ENCODE results near the gene ATP11B.

The ATP11B gene

GRCh38 chr3:182808041-182808770 lies 14.9 kb downstream of the ATP11B start:
- CTCF ChIA-PET: no interaction called here
- no peak for DNase-seq (ENCODE audit: extremely low spot score)
- POLR2A ChIA-PET: no interaction called here
- no peak for TF ChIP-seq SUZ12 (IDR thresholded peaks at IDR 0.05)
- no peak for TF ChIP-seq FOXK2 (IDR thresholded peaks at IDR 0.05)
- TF ChIP-seq NFRKB (IDR thresholded peaks at IDR 0.05): no peak
- no peak for TF ChIP-seq HDGF (IDR thresholded peaks at IDR 0.05; ENCODE audit: borderline replicate concordance)
- TF ChIP-seq TARDBP (IDR thresholded peaks at IDR 0.05): no peak
- no peak for TF ChIP-seq ELF4 (IDR thresholded peaks at IDR 0.05)
- no peak for TF ChIP-seq SP1 (IDR thresholded peaks at IDR 0.05)
- no peak for TF ChIP-seq PKNOX1 (IDR thresholded peaks at IDR 0.05)
- no peak for TF ChIP-seq CTBP1 (IDR thresholded peaks at IDR 0.05; ENCODE audit: borderline replicate concordance)
- no peak for TF ChIP-seq FOXM1 (IDR thresholded peaks at IDR 0.05; ENCODE audit: borderline replicate concordance)
- no peak for TF ChIP-seq ZNF384 (IDR thresholded peaks at IDR 0.05)
- TF ChIP-seq L3MBTL2 (conservative IDR thresholded peaks at IDR 0.05): no peak
- TF ChIP-seq BHLHE40 (IDR thresholded peaks at IDR 0.05; ENCODE audit: borderline replicate concordance): no peak
- TF ChIP-seq LEF1 (IDR thresholded peaks at IDR 0.05; ENCODE audit: borderline replicate concordance): no peak
- no peak for TF ChIP-seq FOXA1 (IDR thresholded peaks at IDR 0.05)
- no peak for TF ChIP-seq ARNT (IDR thresholded peaks at IDR 0.05)

GRCh38 chr3:182809531-182809930 lies 16.2 kb downstream of the ATP11B start:
- ChIA-PET CTCF (no interaction called here), POLR2A (no interaction called here)
- TF ChIP-seq PKNOX1 (IDR thresholded peaks at IDR 0.05) (no peak), ARNT (IDR thresholded peaks at IDR 0.05) (no peak), NFRKB (IDR thresholded peaks at IDR 0.05) (no peak)
- no peak for DNase-seq (ENCODE audit: extremely low spot score)

GRCh38 chr3:182810574-182811268 lies 17.4 kb downstream of the ATP11B start:
- no peak for TF ChIP-seq LEF1 (IDR thresholded peaks at IDR 0.05; ENCODE audit: borderline replicate concordance)
- TF ChIP-seq ELF4 (IDR thresholded peaks at IDR 0.05): no peak
- no peak for TF ChIP-seq FOXK2 (IDR thresholded peaks at IDR 0.05)
- no peak for TF ChIP-seq PKNOX1 (IDR thresholded peaks at IDR 0.05)
- no peak for TF ChIP-seq TARDBP (IDR thresholded peaks at IDR 0.05)
- no peak for TF ChIP-seq ARNT (IDR thresholded peaks at IDR 0.05)
- no peak for TF ChIP-seq L3MBTL2 (conservative IDR thresholded peaks at IDR 0.05)
- TF ChIP-seq SUZ12 (IDR thresholded peaks at IDR 0.05): no peak
- TF ChIP-seq ZNF384 (IDR thresholded peaks at IDR 0.05): no peak
- TF ChIP-seq FOXM1 (IDR thresholded peaks at IDR 0.05; ENCODE audit: borderline replicate concordance): no peak
- no peak for TF ChIP-seq CTBP1 (IDR thresholded peaks at IDR 0.05; ENCODE audit: borderline replicate concordance)
- no peak for TF ChIP-seq NFRKB (IDR thresholded peaks at IDR 0.05)
- TF ChIP-seq FOXA1 (IDR thresholded peaks at IDR 0.05): no peak
- no peak for TF ChIP-seq SP1 (IDR thresholded peaks at IDR 0.05)
- no peak for TF ChIP-seq HDGF (IDR thresholded peaks at IDR 0.05; ENCODE audit: borderline replicate concordance)
- TF ChIP-seq BHLHE40 (IDR thresholded peaks at IDR 0.05; ENCODE audit: borderline replicate concordance): no peak
- ChIA-PET POLR2A (no interaction called here), CTCF (no interaction called here)
- DNase-seq (ENCODE audit: extremely low spot score): no peak

GRCh38 chr3:182811269-182811596 lies 17.9 kb downstream of the ATP11B start:
- TF ChIP-seq NFRKB (IDR thresholded peaks at IDR 0.05): no peak
- TF ChIP-seq FOXK2 (IDR thresholded peaks at IDR 0.05): no peak
- TF ChIP-seq CTBP1 (IDR thresholded peaks at IDR 0.05; ENCODE audit: borderline replicate concordance): no peak
- TF ChIP-seq BHLHE40 (IDR thresholded peaks at IDR 0.05; ENCODE audit: borderline replicate concordance): no peak
- TF ChIP-seq PKNOX1 (IDR thresholded peaks at IDR 0.05): no peak
- TF ChIP-seq HDGF (IDR thresholded peaks at IDR 0.05; ENCODE audit: borderline replicate concordance): no peak
- TF ChIP-seq ZNF384 (IDR thresholded peaks at IDR 0.05): no peak
- no peak for TF ChIP-seq FOXM1 (IDR thresholded peaks at IDR 0.05; ENCODE audit: borderline replicate concordance)
- TF ChIP-seq TARDBP (IDR thresholded peaks at IDR 0.05): no peak
- no peak for TF ChIP-seq LEF1 (IDR thresholded peaks at IDR 0.05; ENCODE audit: borderline replicate concordance)
- TF ChIP-seq ARNT (IDR thresholded peaks at IDR 0.05): no peak
- no peak for TF ChIP-seq ELF4 (IDR thresholded peaks at IDR 0.05)
- TF ChIP-seq SP1 (IDR thresholded peaks at IDR 0.05): no peak
- TF ChIP-seq FOXA1 (IDR thresholded peaks at IDR 0.05): no peak
- no peak for TF ChIP-seq SUZ12 (IDR thresholded peaks at IDR 0.05)
- no peak for TF ChIP-seq L3MBTL2 (conservative IDR thresholded peaks at IDR 0.05)
- POLR2A ChIA-PET: no interaction called here
- CTCF ChIA-PET: no interaction called here
- DNase-seq (ENCODE audit: extremely low spot score): no peak

GRCh38 chr3:182812123-182812522 lies 18.8 kb downstream of the ATP11B start:
- no peak for TF ChIP-seq HDGF (IDR thresholded peaks at IDR 0.05; ENCODE audit: borderline replicate concordance)
- TF ChIP-seq PKNOX1 (IDR thresholded peaks at IDR 0.05): no peak
- TF ChIP-seq SUZ12 (IDR thresholded peaks at IDR 0.05): no peak
- no peak for TF ChIP-seq FOXM1 (IDR thresholded peaks at IDR 0.05; ENCODE audit: borderline replicate concordance)
- no peak for TF ChIP-seq FOXA1 (IDR thresholded peaks at IDR 0.05)
- no peak for TF ChIP-seq BHLHE40 (IDR thresholded peaks at IDR 0.05; ENCODE audit: borderline replicate concordance)
- no peak for TF ChIP-seq CTBP1 (IDR thresholded peaks at IDR 0.05; ENCODE audit: borderline replicate concordance)
- no peak for TF ChIP-seq ARNT (IDR thresholded peaks at IDR 0.05)
- no peak for TF ChIP-seq TARDBP (IDR thresholded peaks at IDR 0.05)
- TF ChIP-seq FOXK2 (IDR thresholded peaks at IDR 0.05): no peak
- TF ChIP-seq LEF1 (IDR thresholded peaks at IDR 0.05; ENCODE audit: borderline replicate concordance): no peak
- TF ChIP-seq SP1 (IDR thresholded peaks at IDR 0.05): no peak
- no peak for TF ChIP-seq L3MBTL2 (conservative IDR thresholded peaks at IDR 0.05)
- no peak for TF ChIP-seq NFRKB (IDR thresholded peaks at IDR 0.05)
- no peak for TF ChIP-seq ZNF384 (IDR thresholded peaks at IDR 0.05)
- TF ChIP-seq ELF4 (IDR thresholded peaks at IDR 0.05): no peak
- ChIA-PET POLR2A (no interaction called here), CTCF (no interaction called here)
- DNase-seq (ENCODE audit: extremely low spot score): no peak

All from HEK293T (cell line).